HG03520 (cell line): ENCODE measurements around the gene NELFE.
"Not testable (repeated sequence)": the region's sequence is repeated elsewhere in the genome, so short reads cannot be mapped to it uniquely, and the experiment has no call there.

Source experiments
- ATAC-seq: cut with Tn5 transposase; IDR thresholded peaks from one replicate; pipeline ENCODE4 v1.9.1; 2021; ENCODE audit warnings: mild to moderate bottlenecking, moderate library complexity; ENCODE audit not compliant: unreplicated experiment

The NELFE gene

DNA sequence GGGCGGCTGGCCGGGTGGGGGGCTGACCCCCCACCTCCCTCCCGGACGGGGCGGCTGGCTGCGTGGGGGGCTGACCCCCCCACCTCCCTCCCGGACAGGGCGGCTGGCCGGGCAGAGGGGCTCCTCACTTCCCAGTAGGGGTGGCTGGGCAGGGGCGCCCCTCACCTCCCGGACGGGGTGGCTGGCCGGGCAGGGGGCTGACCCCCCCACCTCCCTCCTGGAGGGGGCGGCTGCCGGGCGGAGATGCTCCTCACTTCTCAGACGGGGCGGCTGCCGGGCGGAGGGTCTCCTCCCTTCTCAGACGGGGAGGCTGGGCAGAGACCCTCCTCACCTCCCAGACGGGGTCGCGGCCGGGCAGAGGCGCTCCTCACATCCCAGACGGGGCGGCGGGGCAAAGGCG, 17.3 kb upstream of the NELFE start:
- ATAC-seq: not testable (repeated sequence)

DNA sequence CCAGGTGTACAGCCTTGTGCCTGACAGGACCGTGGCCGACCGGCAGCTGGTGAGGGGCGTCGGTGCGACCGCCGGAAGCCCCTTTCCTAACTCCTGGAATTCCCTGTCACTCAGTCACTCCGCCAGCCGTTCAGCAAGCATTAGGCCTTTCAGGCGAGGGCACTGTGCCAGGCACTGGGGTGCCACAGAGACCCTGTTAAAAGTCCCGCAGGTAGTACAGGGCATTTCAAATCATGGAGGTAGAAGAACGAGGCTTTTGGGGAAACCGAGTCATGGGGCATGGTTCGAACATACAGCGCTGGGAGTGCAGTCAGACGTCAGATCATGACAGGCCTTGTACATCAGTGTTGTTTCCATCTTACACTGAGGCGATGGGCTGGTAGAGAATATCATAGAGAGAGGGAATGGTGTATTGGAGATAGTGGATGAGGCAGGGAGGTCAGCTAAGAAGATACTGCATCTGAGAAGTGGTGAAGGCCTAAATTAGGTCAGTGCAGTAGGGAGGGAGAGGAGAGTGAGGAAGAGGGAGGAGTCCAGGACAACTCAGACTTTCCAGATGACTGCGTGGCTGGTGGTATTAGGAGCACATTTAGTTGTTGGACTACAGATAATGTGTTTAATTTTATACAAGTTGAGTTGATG, 14.1 kb upstream of the NELFE start:
- no peak for ATAC-seq

GRCh38 chr6:31971993-31972708, 13.4 kb upstream of the NELFE start, which contains the start of gene DXO:
TSS of gene DXO (minus strand) at chr6:31972138. CDS start at chr6:31971675, 463 bp downstream.
- peak; percentile 84 for ATAC-seq

DNA sequence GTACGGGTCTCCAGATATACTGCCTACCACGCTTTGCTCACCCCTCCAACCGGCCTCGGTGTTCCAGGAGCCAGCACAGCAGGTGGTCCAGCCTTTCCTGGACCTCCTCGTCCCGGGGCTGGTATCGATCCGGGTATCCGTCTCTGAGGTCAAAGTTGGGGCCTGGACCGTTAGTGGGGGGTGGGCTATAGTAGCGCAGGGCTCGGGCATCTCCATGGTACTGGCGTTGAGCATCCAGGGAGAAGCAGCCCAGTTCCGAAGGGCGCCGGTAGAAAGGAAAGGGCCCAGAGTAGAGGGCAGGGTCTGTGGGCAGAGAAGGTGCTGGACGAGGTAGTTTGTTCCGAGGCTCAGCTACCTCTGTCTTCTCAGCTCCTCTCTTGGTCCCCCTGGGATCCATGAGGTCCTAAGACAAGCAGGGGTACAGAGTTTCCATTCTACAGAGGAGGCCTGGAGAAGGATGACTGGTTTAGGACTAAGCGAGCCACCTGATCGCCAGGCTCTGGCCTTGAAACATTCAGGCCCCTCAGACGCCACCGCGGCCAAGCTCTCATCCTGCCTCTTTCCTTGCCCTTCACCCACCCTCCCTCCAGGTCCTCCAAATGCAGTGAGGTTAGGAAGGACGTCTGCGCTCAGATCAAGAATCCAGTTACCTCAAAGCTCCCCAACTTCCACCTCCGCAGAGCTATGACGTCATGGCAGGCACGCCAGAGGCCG, 12.7 kb upstream of the NELFE start:
- ATAC-seq: no peak

GRCh38 chr6:31970604-31971271, 12.0 kb upstream of the NELFE start:
- no peak for ATAC-seq

GRCh38 chr6:31969712-31970603, 11.2 kb upstream of the NELFE start:
- no peak for ATAC-seq

- no peak for ATAC-seq
Observed at GRCh38 chr6:31968791-31969711, 10.3 kb upstream of the NELFE start.

DNA sequence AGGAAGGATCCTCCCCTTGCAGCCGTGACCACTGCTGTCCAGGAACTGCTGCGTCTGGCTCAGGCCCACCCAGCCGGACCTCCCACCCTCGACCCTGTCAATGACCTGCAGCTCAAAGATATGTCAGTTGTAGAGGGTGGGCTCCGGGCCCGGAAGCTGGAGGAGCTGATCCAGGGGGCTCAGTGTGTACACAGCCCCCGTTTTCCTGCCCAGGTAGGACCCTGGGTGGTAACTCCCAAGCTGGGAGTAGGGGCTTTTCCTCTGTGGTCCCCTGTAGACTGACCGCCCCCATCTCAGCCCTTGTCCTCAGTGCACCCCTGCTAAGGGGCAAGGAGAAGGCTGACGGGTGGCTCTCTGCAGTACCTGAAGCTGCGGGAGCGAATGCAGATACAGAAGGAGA, 9.6 kb upstream of the NELFE start:
- ATAC-seq: no peak

GRCh38 chr6:31967926-31968320, 9.2 kb upstream of the NELFE start:
- ATAC-seq: no peak

GRCh38 chr6:31966997-31967925, 8.5 kb upstream of the NELFE start:
- no peak for ATAC-seq

- ATAC-seq: no peak
Observed at GRCh38 chr6:31966506-31966905, 7.7 kb upstream of the NELFE start.

DNA sequence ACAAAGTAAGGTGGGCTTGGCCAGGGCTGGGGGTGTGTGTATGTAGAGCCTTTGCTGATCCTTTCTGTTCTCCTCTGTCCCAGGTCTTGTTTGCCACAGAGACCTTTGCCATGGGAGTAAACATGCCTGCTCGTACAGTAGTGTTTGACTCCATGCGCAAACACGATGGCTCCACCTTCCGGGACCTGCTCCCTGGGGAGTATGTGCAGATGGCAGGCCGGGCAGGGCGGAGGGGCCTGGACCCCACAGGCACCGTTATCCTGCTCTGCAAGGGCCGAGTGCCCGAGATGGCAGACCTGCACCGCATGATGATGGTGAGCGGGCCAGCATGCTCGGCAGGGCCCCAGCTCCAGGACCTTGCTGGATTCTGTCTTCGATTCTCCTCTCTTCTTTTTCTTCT, 6.9 kb upstream of the NELFE start:
- no peak for ATAC-seq

GRCh38 chr6:31963921-31964320, 5.2 kb upstream of the NELFE start:
- ATAC-seq: no peak

GRCh38 chr6:31961616-31962015, 2.8 kb upstream of the NELFE start:
- no peak for ATAC-seq

DNA sequence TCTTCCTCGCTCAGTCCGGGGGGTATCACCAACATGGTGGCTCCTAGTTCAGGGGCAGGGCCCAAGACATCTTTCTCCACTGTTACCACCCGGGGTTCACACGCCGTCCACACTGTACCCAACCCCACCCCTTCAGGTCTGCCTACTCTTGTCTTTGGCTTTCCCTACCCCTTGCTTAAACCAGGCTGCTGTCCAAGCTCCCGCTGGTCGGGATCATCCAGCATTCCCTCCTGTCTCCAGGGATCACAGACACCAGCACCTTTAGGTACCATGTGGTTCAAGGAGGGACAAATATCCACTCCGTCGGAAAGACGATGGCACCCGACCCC, 395 bp downstream of the NELFE start:
- peak; percentile 7 for ATAC-seq

DNA sequence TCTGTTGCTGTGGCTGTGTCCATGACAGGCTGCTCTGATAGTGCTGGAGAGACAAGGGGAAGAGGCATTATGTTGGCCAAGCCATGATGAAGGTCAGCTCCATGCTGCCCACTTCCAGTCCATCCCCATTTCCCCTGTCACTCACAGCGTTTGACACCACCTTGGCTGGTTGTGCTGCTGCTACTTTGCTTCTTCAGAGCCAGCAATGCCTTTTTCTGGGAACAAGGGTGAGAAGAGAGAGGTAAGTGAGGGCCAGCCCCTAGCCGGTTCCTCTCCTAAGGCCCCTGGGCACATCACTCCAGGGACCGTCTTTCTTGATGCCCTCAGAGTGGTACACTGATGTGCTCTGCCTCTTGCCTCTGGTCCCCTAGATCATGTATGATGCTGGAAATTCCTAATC, 2.0 kb downstream of the NELFE start:
- no peak for ATAC-seq

GRCh38 chr6:31954511-31954910, 4.3 kb downstream of the NELFE start:
- ATAC-seq: no peak

- ATAC-seq: no peak
Observed at GRCh38 chr6:31952890-31953289, 5.9 kb downstream of the NELFE start.
